KMS-11 (cell line): Measurements from ENCODE around the gene ZNF581.
A peak's percentile ranks its signal among the peaks of the same experiment; 100 is the strongest.

Experiments used
- H2AFZ ChIP-seq: fragments of 200-600 bp; sonication (generic); 2 replicates; pipeline ENCODE4 v1.6.1; 2016; ENCODE audit warnings: antibody characterized with exemption, mixed run types, low read depth
- H3K27ac ChIP-seq: fragments of 200-600 bp; sonication (generic); 2 replicates; pipeline ENCODE4 v1.6.1; 2016; ENCODE audit warnings: mild to moderate bottlenecking, mixed run types
- H3K27me3 ChIP-seq: fragments of 200-600 bp; sonication (generic); 2 replicates; pipeline ENCODE4 v1.6.1; 2017; ENCODE audit warnings: mild to moderate bottlenecking, low read depth, mixed run types, moderate library complexity; ENCODE audit not compliant: insufficient read depth
- H3K36me3 ChIP-seq: fragments of 200-600 bp; sonication (generic); 2 replicates; pipeline ENCODE4 v1.6.1; 2017; ENCODE audit warnings: mild to moderate bottlenecking, mixed run types; ENCODE audit not compliant: insufficient read depth
- H3K4me1 ChIP-seq: fragments of 200-600 bp; sonication (generic); 2 replicates; pipeline ENCODE4 v1.6.1; 2016; ENCODE audit warnings: mild to moderate bottlenecking, low read depth, mixed run types; ENCODE audit not compliant: poor library complexity, severe bottlenecking
- H3K4me2 ChIP-seq: fragments of 200-600 bp; sonication (generic); 2 replicates; pipeline ENCODE4 v1.7.0; 2016; ENCODE audit warnings: mild to moderate bottlenecking, mixed run types
- H3K4me3 ChIP-seq: fragments of 200-600 bp; sonication (generic); IDR thresholded peaks from 2 replicates; pipeline ENCODE4 v1.6.1; 2017; ENCODE audit warnings: low read depth, low read length, mixed read lengths; ENCODE audit not compliant: insufficient read depth
- H3K79me2 ChIP-seq: fragments of 200-600 bp; sonication (generic); 2 replicates; pipeline ENCODE4 v1.6.1; 2016; ENCODE audit warnings: low read depth, mixed run types; ENCODE audit not compliant: insufficient read depth
- H3K9ac ChIP-seq: fragments of 200-600 bp; sonication (generic); 2 replicates; pipeline ENCODE4 v1.6.1; 2016; ENCODE audit warnings: mild to moderate bottlenecking, mixed run types
- H4K20me1 ChIP-seq: fragments of 200-600 bp; sonication (generic); 2 replicates; pipeline ENCODE4 v1.6.1; 2016; ENCODE audit warnings: mild to moderate bottlenecking, mixed run types; ENCODE audit not compliant: insufficient read depth
- TF ChIP-seq, protein P1 (sequence below): fragments of 200-600 bp; sonication (generic); conservative IDR thresholded peaks from 2 replicates; pipeline ENCODE4 v1.6.1; 2017; ENCODE audit warnings: low read depth, mild to moderate bottlenecking, antibody characterized with exemption, low read length, moderate library complexity, mixed read lengths

Gene ZNF581

DNA sequence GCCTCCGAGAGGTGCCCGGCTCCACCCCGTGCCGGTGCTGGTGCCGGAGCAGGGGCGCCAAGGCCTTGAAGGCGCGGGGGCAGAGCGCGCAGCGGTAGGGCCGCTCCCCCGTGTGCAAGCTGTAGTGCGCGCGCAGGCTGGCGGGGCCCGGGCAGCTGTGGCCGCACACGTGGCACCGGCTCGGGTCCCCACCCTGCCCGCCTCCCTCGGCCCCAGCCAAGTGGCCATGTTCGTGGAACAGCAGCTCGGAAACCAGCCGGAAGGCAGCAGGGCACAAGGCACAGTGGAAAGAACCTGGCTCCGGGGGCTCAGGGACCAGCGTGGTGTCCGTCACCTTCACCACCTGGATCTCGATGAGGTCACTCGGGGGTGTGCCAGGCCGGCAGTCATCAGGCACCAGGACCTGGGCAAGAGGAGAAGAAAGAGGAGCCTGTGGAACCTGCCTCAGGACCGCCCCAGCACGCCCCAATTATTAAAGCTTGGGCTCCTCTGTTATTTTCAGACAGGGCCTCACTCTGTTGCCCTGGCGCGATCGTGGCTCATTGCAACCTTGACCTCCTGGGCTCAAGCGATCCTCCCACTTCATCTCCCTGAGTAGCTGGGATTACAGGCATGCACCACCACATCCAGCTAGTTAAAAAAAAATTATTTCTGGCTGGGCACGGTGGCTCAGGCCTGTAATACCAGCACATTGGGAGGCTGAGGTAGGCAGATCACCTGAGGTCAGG lies 21.0 kb upstream of the ZNF581 start:
- no peak overlapping the region for H3K9ac ChIP-seq
- no peak overlapping the region for H3K4me2 ChIP-seq
- no peak overlapping the region for H2AFZ ChIP-seq
- TF ChIP-seq, protein P1, sequence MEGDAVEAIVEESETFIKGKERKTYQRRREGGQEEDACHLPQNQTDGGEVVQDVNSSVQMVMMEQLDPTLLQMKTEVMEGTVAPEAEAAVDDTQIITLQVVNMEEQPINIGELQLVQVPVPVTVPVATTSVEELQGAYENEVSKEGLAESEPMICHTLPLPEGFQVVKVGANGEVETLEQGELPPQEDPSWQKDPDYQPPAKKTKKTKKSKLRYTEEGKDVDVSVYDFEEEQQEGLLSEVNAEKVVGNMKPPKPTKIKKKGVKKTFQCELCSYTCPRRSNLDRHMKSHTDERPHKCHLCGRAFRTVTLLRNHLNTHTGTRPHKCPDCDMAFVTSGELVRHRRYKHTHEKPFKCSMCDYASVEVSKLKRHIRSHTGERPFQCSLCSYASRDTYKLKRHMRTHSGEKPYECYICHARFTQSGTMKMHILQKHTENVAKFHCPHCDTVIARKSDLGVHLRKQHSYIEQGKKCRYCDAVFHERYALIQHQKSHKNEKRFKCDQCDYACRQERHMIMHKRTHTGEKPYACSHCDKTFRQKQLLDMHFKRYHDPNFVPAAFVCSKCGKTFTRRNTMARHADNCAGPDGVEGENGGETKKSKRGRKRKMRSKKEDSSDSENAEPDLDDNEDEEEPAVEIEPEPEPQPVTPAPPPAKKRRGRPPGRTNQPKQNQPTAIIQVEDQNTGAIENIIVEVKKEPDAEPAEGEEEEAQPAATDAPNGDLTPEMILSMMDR: no peak
- H3K27me3 ChIP-seq: no peaks in the 10 kb centered on the region; the same call in 1 of the 2 replicates
- no peaks in the 10 kb centered on the region for H3K79me2 ChIP-seq
- peaks cover 15% of the 10 kb centered on the region for H3K4me1 ChIP-seq
- no peaks in the 10 kb centered on the region for H3K36me3 ChIP-seq
- H3K27ac ChIP-seq: no peak overlapping the region
- no peak overlapping the region for H3K4me3 ChIP-seq
- H4K20me1 ChIP-seq: no peaks in the 10 kb centered on the region

GRCh38 chr19:55623130-55623529 lies 20.3 kb upstream of the ZNF581 start:
- H3K4me3 ChIP-seq: no peak overlapping the region
- no peak overlapping the region for H3K4me2 ChIP-seq
- no peak overlapping the region for H3K9ac ChIP-seq

GRCh38 chr19:55623561-55623960 lies 19.9 kb upstream of the ZNF581 start:
- Histone ChIP-seq H3K79me2 (no peaks in the 10 kb centered on the region), H3K27ac (no peak overlapping the region), H3K36me3 (no peaks in the 10 kb centered on the region), H3K4me2 (peak overlapping the region; percentile 28; the same call in 1 of the 2 replicates), H3K27me3 (no peaks in the 10 kb centered on the region; the same call in 1 of the 2 replicates), H4K20me1 (no peaks in the 10 kb centered on the region), H3K9ac (no peak overlapping the region), H3K4me1 (peaks cover 15% of the 10 kb centered on the region), H3K4me3 (no peak overlapping the region), H2AFZ (no peak overlapping the region)
- TF ChIP-seq, protein P1: no peak

More at GRCh38 chr19:55623130-55623529, 20.3 kb upstream of the ZNF581 start:
- Histone ChIP-seq H3K4me1 (peaks cover 15% of the 10 kb centered on the region), H2AFZ (no peak overlapping the region), H3K36me3 (no peaks in the 10 kb centered on the region), H3K79me2 (no peaks in the 10 kb centered on the region), H3K27me3 (no peaks in the 10 kb centered on the region; the same call in 1 of the 2 replicates), H4K20me1 (no peaks in the 10 kb centered on the region), H3K27ac (no peak overlapping the region)
- TF ChIP-seq, protein P1: no peak

DNA sequence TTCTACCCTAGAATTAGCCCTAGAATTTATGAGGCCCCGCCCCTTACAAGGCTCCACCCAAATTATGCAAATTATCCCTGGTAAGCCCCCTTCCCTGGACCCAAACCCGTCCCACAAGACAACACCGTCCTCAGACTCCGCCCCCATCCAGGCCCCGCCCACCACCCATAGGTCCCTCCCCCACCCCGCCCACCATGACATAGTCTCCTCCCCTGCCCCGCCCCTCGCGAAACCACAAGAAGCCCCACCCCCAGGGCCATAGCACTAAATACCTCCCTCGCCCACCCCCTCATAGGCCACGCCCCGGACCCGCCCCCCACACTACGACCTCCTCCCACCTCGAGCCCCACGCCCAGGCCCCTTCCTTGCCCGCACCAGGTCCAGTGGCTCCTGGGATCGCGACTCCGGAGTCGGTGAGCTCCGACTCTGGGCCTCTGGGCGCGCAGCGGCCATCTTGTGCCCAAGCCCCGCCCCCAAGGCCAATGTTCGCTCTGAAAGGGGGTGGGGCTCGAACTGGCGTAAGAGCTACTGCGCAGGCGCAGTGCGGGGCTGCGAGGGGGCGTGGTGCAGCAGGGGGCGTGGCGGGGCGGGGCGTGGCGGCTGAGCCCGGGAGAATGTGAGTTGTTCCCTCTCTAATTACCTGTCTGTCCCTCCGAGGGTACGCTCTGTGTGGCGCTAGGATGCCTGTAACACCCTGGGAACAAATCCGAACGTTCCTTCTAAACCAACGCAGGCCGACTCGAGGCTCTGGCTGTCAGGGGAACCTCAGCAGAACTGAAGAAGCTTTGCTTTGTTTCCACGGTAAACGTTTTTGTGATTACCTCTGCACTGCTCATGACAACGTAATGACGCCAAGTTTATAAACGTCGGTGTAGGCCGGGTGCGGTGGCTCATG lies 19.1 kb upstream of the ZNF581 start, which contains the start of gene ZNF784:
TSS of gene ZNF784 (minus strand) at position 458 of the 895 bp plus-strand sequence. CDS start at position 453, 5 bp downstream.
- H2AFZ ChIP-seq: peak within 1 kb of the TSS; percentile 73
- peak within 1 kb of the TSS; percentile 60 for H3K27ac ChIP-seq
- no peaks in the 10 kb centered on the region; the same call in 1 of the 2 replicates for H3K27me3 ChIP-seq
- H3K79me2 ChIP-seq: no peaks in the 10 kb centered on the region
- TF ChIP-seq, protein P1: no peak
- no peaks in the 10 kb centered on the region for H4K20me1 ChIP-seq
- H3K9ac ChIP-seq: peak within 1 kb of the TSS; percentile 49; the same call in 1 of the 2 replicates
- H3K4me3 ChIP-seq: no peak within 1 kb of the TSS
- H3K4me2 ChIP-seq: peak within 1 kb of the TSS; percentile 47; the same call in 1 of the 2 replicates
- no peaks in the 10 kb centered on the region for H3K36me3 ChIP-seq
- H3K4me1 ChIP-seq: peaks cover 15% of the 10 kb centered on the region
